Regular cardiac myocyte (primary cell): ENCODE measurements around the gene FIG4. TPM values are rescaled to one million over a fixed set of nuclear protein-coding genes. Genes with fewer than 3 reads are reported as not detected.

Source experiments
- total RNA-seq: library from RNA; depleted of rRNA; stranded (reverse); fragments of >200 nt; gene quantifications from 2 replicates; pipeline ENCODE4 v1.2.3, GENCODE V29; 2014

FIG4 gene
- 19.0 and 23.7 TPM in 2 replicates for total RNA-seq

GRCh38 chr6:109690737-109691621 is at the start of gene FIG4, which contains the start of gene AK9:
FIG4 (plus strand) TSS chr6:109691296; CDS start chr6:109691436, 140 bp downstream.
AK9 (minus strand) TSS chr6:109691202; CDS start chr6:109675745, 15,457 bp downstream.

Other genes with a start within 250 kb of the FIG4 start
- 37.2 and 40.3 TPM in 2 replicates for gene MICAL1, start 235.5 kb upstream of the FIG4 start, total RNA-seq
- gene ZBTB24, start 208.1 kb upstream of the FIG4 start, total RNA-seq: 6.5 and 8.1 TPM in 2 replicates
- 4.2 and 10.1 TPM in 2 replicates for gene AK9, start 94 bp upstream of the FIG4 start, total RNA-seq